CD4-positive, alpha-beta T cell treated with Interleukin-21 for 1 hour (primary cell): ENCODE measurements around the gene MTG2.
A peak's percentile ranks its signal among the peaks of the same experiment; 100 is the strongest.

ENCODE experiments used
- DNase-seq: peaks from one replicate; pipeline ENCODE4 v3.0.0-alpha.2; 2020

The MTG2 gene

GRCh38 chr20:62163986-62164762, 18.7 kb upstream of the MTG2 start:
- no peak for DNase-seq

DNA sequence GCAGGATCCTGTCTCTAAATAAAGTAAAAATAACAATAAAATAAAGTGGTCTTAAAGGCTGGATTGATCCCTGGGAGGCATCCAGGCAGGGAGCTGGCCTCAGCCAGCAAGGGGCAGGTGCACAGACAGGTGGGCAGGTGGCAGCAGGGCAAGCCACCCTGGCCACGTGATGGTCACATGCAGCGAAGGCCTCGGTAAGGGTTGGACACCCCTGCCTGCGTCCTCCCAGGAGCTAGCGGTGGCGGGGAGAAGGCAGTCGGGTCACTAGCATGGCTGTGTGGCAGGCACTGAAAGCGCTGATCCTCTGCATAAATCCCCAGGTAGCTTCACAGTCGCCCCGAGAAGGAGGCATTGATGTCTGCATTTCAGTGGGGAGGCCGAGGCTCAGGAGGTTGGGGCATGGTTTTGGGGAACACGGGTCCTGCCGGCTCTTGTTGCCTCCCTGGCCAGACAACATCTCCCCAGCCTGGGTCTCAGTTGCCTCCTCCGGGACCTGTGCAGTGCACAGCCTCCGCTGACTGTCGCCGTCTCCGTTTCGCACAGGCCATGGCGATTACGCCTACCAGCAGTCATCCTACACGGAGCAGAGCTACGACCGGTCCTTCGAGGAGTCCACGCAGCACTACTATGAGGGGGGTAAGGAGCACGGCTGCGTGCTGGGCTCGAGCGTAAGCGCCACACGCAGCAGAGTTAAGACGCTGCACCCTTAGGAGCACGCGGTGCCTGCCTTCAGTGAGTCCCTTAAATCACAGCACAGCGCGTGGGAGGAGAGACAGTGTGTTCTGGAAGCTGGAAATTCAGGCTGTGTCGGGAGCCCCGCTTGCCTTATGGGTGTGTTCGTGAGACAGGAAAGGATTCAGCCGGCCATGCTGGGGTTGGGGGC, 17.7 kb upstream of the MTG2 start:
- DNase-seq = no peak

DNA sequence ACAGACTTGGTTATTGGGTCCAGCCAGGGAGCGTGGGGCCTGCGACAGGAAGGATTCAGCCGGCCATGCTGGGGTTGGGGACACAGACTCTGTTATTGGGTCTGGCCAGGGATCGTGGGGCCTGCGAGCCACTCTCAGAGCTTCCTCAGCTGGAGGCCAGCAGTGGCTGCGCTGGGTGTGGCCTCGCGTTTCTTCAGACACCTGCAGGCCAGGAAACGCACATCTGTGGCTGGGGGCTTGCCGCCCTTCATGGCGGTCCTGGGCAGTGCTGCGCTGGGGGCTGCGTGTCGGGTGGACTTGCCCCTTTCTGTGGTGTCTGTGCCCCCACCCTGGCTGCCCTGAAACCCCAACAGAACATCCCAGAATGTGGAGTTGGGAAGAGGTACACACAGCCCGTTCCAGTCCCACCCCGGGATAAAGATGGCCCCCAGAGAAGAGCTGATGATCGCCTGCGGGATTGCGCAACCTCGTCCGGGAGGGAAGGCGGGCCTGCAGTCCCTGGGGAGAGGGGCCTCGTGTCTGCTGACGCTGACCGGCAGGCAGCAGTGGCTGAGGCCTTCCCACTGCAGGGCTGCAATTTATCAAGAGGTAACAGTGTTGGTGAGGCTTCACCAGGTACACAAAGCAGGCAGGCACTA, 16.9 kb upstream of the MTG2 start:
- no peak for DNase-seq

- no peak for DNase-seq
Observed at GRCh38 chr20:62167474-62167873, 15.4 kb upstream of the MTG2 start.

GRCh38 chr20:62168061-62168460, 14.8 kb upstream of the MTG2 start:
- no peak for DNase-seq

- DNase-seq = no peak
Observed at GRCh38 chr20:62168890-62169435, 13.9 kb upstream of the MTG2 start.

DNA sequence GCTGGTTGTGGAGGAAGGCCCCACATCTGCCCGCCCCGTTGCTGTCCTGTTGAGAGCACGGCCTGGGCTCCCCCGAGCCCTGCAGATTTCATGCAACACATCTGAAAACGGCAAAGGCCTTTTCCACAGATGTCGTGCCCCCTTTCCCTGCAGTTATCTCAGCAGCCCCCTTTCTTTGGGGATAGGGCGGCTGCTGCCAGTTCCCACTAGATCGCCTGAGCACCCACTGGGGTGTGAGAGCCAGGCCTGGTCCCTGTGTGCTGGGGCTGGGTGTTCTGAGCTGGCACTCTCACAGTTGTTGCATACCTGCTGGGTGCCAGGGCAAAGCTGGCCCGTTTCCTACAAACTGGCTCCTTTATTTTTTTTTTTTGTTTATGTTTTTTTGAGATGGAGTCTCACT, 12.3 kb upstream of the MTG2 start:
- no peak for DNase-seq

DNA sequence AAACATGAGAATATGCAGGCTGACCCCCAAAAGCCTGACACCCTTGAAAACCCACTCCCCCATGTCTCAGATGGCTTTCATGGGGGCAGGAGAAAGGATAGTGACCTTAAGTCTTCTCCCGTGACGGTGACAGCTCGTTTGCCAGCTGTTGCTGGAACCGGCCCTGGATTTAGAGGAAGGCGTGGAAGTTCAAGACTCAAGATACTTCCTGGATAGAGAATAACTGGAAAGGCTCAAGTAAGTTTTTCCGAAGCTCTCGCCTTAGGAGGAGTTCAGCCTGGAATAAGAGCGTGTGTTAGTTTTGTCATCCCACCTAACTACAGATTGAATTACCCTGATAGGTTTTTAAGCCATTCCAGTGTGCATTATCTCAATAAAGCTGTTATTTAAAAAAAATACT, 11.6 kb upstream of the MTG2 start:
- no peak for DNase-seq

- DNase-seq = no peak
Observed at GRCh38 chr20:62172666-62173065, 10.2 kb upstream of the MTG2 start.

- no peak for DNase-seq
Observed at GRCh38 chr20:62174021-62174804, 8.6 kb upstream of the MTG2 start.

DNA sequence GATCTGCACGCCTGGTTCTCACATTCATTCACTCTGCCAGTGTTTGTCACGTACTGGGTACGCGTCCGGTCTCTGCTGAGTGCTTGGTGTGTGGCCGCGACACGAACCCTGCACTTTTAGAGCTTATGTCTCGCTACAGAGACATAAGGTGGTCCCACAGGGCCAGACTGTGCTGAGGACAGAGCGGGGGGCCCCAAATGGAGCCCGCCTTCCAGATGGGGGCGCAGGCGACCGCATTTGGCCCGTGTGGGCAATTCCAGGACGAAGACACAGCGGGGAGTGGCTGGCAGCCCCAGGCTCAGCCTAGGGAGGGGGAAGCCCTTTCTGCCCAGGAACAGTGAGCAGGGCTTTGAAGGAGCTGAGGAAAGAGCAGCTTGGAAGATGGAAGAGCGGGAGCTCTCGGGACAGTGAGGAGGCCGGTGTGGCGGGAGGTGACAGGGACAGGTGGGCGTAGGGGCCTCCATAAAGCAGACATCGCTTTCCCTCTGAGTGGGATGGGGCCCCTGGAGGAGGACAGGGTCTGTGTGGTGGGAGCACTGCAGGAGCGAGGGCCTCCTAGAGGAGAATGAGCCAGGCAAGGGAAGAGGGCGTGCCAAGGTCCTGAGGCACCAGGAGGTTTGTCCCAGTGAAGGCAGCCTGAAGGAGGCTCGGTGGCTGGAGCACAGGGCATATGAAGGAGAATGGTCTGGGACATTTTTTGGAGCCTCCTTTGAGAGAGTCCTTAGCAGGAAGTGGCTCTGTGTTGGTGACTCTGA, 7.8 kb upstream of the MTG2 start:
- DNase-seq = no peak

- no peak for DNase-seq
Observed at GRCh38 chr20:62175711-62176110, 7.1 kb upstream of the MTG2 start.

DNA sequence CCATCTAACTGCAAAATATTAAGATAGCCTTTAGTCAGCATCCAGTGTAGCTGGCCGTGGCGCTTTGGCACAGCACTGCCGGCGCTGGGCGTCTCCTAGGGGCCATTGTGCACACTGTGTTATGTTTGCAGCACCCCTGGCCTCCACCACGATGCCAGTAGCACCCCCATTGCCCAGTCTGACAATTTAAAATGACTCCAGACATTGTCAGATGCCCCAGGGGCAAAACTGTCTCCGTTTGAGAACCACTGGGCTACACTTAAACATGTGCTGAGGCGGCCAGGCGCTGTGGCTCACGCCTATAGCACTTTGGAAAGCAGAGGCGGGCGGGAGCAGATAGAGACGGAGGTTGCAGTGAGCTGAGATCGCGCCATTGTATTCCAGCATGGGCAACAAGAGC, 6.0 kb upstream of the MTG2 start:
- no peak for DNase-seq

DNA sequence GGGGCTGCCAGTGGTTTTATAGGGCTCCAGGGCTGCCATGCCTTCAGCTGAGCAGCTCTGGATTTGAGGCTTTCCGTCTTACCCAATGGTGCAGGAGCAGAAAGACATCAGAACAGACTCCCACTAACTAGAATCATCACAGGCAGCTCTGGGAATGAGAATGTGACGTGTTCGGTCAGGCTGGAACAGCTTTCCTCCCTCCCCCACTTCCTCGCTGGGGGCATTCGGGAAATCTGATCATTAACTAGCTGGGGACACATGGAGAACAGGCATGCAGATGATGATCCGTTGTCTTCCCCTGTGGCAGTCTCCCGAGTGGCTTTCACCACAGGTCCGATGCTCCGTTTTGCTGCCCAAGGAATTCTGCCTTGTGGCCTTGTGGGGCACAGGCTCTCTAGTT, 5.5 kb upstream of the MTG2 start:
- no peak for DNase-seq

DNA sequence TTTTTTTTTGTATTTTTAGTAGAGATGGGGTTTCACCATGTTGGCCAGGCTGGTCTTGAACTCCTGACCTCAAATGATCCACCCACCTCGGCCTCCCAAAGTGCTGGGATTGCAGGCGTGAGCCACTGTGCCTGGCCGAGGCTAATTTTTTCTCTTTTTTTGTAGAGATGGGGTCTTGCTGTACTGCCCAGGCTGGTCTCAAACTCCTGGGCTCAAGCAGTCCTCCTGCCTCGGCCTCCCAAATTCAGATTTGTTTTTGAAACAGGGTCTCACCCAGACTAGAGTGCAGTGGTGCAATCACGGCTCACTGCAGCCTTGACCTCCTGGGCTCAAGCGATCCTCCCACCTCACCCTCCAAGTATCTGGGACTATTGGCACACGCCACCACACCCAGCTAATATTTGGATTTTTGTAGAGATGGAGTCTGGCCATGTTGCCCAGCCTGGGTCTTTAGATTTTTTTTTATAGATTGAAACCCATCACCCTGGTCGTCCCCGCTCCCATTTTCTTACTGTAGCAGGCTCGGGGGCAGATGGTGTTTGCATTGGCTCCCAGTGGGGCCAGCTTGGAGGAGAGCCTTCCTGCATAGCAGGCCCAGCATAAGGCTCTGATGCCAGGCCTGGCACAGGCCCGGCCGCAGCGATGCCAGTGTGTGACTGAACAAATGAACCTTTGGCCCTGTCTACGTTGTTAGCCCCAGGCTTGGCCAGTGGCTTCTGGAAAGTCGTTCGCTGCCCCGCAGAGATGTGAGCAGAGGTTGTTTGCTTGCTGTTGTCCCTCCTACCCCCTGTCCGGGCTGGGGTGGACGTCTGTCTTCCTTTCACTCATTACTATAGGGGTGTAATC, 4.3 kb upstream of the MTG2 start:
- DNase-seq = no peak

- DNase-seq = no peak
Observed at GRCh38 chr20:62179162-62179504, 3.7 kb upstream of the MTG2 start.

- no peak for DNase-seq
Observed at GRCh38 chr20:62181808-62182207, 1.0 kb upstream of the MTG2 start.

DNA sequence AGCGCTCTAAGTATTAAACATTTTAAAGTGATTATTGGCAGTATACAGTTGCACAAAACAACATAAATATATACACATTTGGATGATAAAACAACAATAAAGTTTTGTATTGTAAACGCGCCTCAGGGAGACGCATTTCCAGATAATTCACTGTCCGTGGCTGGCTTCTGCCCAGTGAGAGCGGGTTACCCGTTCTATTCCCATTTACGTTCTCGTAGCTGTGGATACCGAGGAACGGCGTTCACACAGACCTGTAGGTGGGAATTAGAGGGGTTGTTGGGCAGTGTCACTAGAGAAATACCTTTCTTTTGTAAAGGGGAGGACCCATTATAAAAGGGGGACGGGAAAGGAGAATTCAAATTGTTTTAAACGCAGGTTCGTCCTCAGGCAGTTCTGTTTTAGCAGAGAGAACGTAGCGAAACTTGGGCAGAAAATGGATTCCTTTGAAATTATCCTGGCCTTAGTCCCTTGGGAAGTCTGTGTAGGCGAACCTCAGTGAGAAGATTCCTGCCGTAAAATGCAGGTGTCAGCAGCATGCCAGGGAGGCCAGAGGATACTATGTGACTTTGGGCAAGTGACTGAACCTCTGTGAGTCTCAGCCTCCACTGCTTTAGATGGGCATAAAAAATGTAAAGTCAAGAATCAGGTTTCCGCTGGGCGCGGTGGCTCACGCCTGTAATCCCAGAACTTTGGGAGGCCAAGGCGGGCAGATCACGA, 756 bp downstream of the MTG2 start:
- peak; percentile 7 for DNase-seq

DNA sequence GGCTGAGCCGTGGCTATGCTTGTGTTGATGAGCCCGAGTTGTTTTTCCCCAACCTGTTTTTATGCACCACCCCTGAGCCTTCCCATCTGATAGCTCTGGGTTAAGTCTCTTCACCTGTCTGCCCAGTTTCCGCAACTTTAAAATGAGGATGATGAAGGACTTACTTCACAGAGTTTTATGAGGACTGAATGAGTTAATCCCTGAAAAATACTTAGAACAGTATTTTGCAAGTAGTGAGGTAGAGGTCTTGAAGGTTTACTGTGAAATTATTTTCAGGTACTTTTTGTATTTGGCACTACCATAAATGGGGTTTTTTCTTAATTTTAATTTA, 3.2 kb downstream of the MTG2 start:
- DNase-seq = no peak
